ENCODE measurements around the gene BSN. TPM values are rescaled to one million over a fixed set of nuclear protein-coding genes. Genes with fewer than 3 reads are reported as not detected.

The BSN gene
- total and polyA plus RNA-seq, 2 donors = 0.39 to 0.48 TPM

GRCh38 chr3:49705390-49705960 lies 151.2 kb downstream of the BSN start:
- Histone ChIP-seq H3K36me3 (ENCODE audit: insufficient read depth) (no peaks in the 10 kb centered on the region), H3K4me1 (ENCODE audit: insufficient read depth) (no peaks in the 10 kb centered on the region), H3K27ac (ENCODE audit: low read depth) (no peak overlapping the region), H3K4me3 (ENCODE audit: low read depth, low read length) (no peak overlapping the region)
- no peak for DNase-seq (ENCODE audit: extremely low spot score)
- WGBS = 95% methylated on average over 17 of the region's 17 CpGs

- Histone ChIP-seq H3K36me3 (ENCODE audit: insufficient read depth) (no peaks in the 10 kb centered on the region), H3K4me3 (ENCODE audit: low read depth, low read length) (no peak overlapping the region), H3K4me1 (ENCODE audit: insufficient read depth) (no peaks in the 10 kb centered on the region), H3K27ac (ENCODE audit: low read depth) (no peak overlapping the region)
- 88% methylated on average over 9 of the region's 9 CpGs for WGBS
- no peak for DNase-seq (ENCODE audit: extremely low spot score)
These were observed 152.3 kb downstream of the BSN start for GRCh38 chr3:49706456-49707112.

GRCh38 chr3:49707113-49707480 lies 152.8 kb downstream of the BSN start:
- WGBS = 81% methylated on average over 4 of the region's 4 CpGs

GRCh38 chr3:49709852-49710251 lies 155.6 kb downstream of the BSN start:
- DNase-seq (ENCODE audit: extremely low spot score) = no peak
- H3K36me3 ChIP-seq (ENCODE audit: insufficient read depth) = no peaks in the 10 kb centered on the region
- 90% methylated on average over 8 of the region's 8 CpGs for WGBS

More at GRCh38 chr3:49707113-49707480, 152.8 kb downstream of the BSN start:
- Histone ChIP-seq H3K27ac (ENCODE audit: low read depth) (no peak overlapping the region), H3K4me3 (ENCODE audit: low read depth, low read length) (no peak overlapping the region), H3K36me3 (ENCODE audit: insufficient read depth) (no peaks in the 10 kb centered on the region), H3K4me1 (ENCODE audit: insufficient read depth) (no peaks in the 10 kb centered on the region)
- DNase-seq (ENCODE audit: extremely low spot score) = no peak

GRCh38 chr3:49711489-49711888 lies 157.2 kb downstream of the BSN start:
- no peak for DNase-seq (ENCODE audit: extremely low spot score)
- Histone ChIP-seq H3K27ac (ENCODE audit: low read depth) (no peak overlapping the region), H3K36me3 (ENCODE audit: insufficient read depth) (no peaks in the 10 kb centered on the region), H3K4me3 (ENCODE audit: low read depth, low read length) (no peak overlapping the region), H3K4me1 (ENCODE audit: insufficient read depth) (no peaks in the 10 kb centered on the region)
- WGBS = 91% methylated on average over 5 of the region's 5 CpGs

More at GRCh38 chr3:49709852-49710251, 155.6 kb downstream of the BSN start:
- no peak overlapping the region for H3K27ac ChIP-seq (ENCODE audit: low read depth)
- no peak overlapping the region for H3K4me3 ChIP-seq (ENCODE audit: low read depth, low read length)
- no peaks in the 10 kb centered on the region for H3K4me1 ChIP-seq (ENCODE audit: insufficient read depth)

- Histone ChIP-seq H3K4me1 (ENCODE audit: insufficient read depth) (no peaks in the 10 kb centered on the region), H3K4me3 (ENCODE audit: low read depth, low read length) (no peak overlapping the region), H3K36me3 (ENCODE audit: insufficient read depth) (no peaks in the 10 kb centered on the region), H3K27ac (ENCODE audit: low read depth) (no peak overlapping the region)
- WGBS = 88% methylated on average over 11 of the region's 11 CpGs
- no peak for DNase-seq (ENCODE audit: extremely low spot score)
These were observed 157.9 kb downstream of the BSN start for GRCh38 chr3:49712166-49712565.

GRCh38 chr3:49712631-49713317 lies 158.5 kb downstream of the BSN start:
- WGBS = 66% methylated on average over 7 of the region's 7 CpGs
- DNase-seq (ENCODE audit: extremely low spot score) = no peak
- no peak overlapping the region for H3K27ac ChIP-seq (ENCODE audit: low read depth)
- no peaks in the 10 kb centered on the region for H3K4me1 ChIP-seq (ENCODE audit: insufficient read depth)
- H3K36me3 ChIP-seq (ENCODE audit: insufficient read depth) = no peaks in the 10 kb centered on the region
- H3K4me3 ChIP-seq (ENCODE audit: low read depth, low read length) = no peak overlapping the region

GRCh38 chr3:49713336-49714105 lies 159.2 kb downstream of the BSN start:
- no peak for DNase-seq (ENCODE audit: extremely low spot score)
- 93% methylated on average over 25 of the region's 25 CpGs for WGBS
- H3K36me3 ChIP-seq (ENCODE audit: insufficient read depth) = no peaks in the 10 kb centered on the region
- H3K4me3 ChIP-seq (ENCODE audit: low read depth, low read length) = no peak overlapping the region
- no peaks in the 10 kb centered on the region for H3K4me1 ChIP-seq (ENCODE audit: insufficient read depth)
- no peak overlapping the region for H3K27ac ChIP-seq (ENCODE audit: low read depth)

- Histone ChIP-seq H3K4me1 (ENCODE audit: insufficient read depth) (no peaks in the 10 kb centered on the region), H3K36me3 (ENCODE audit: insufficient read depth) (no peaks in the 10 kb centered on the region), H3K27ac (ENCODE audit: low read depth) (no peak overlapping the region), H3K4me3 (ENCODE audit: low read depth, low read length) (no peak overlapping the region)
- no peak for DNase-seq (ENCODE audit: extremely low spot score)
- WGBS = 90% methylated on average over 13 of the region's 13 CpGs
These were observed 160.7 kb downstream of the BSN start for GRCh38 chr3:49714728-49715550.

- WGBS = 91% methylated on average over 13 of the region's 13 CpGs
- Histone ChIP-seq H3K36me3 (ENCODE audit: insufficient read depth) (no peaks in the 10 kb centered on the region), H3K4me1 (ENCODE audit: insufficient read depth) (no peaks in the 10 kb centered on the region), H3K4me3 (ENCODE audit: low read depth, low read length) (no peak overlapping the region), H3K27ac (ENCODE audit: low read depth) (no peak overlapping the region)
- no peak for DNase-seq (ENCODE audit: extremely low spot score)
These were observed 161.4 kb downstream of the BSN start for GRCh38 chr3:49715611-49716121.

GRCh38 chr3:49716169-49716568 lies 161.9 kb downstream of the BSN start:
- WGBS = 91% methylated on average over 7 of the region's 7 CpGs
- H3K4me3 ChIP-seq (ENCODE audit: low read depth, low read length) = no peak overlapping the region
- H3K36me3 ChIP-seq (ENCODE audit: insufficient read depth) = no peaks in the 10 kb centered on the region
- no peaks in the 10 kb centered on the region for H3K4me1 ChIP-seq (ENCODE audit: insufficient read depth)
- no peak for DNase-seq (ENCODE audit: extremely low spot score)
- no peak overlapping the region for H3K27ac ChIP-seq (ENCODE audit: low read depth)

GRCh38 chr3:49716691-49717210 lies 162.5 kb downstream of the BSN start:
- Histone ChIP-seq H3K27ac (ENCODE audit: low read depth) (no peak overlapping the region), H3K36me3 (ENCODE audit: insufficient read depth) (no peaks in the 10 kb centered on the region), H3K4me3 (ENCODE audit: low read depth, low read length) (no peak overlapping the region), H3K4me1 (ENCODE audit: insufficient read depth) (no peaks in the 10 kb centered on the region)
- no peak for DNase-seq (ENCODE audit: extremely low spot score)
- 88% methylated on average over 16 of the region's 16 CpGs for WGBS

Measured in urinary bladder (tissue), 4 donors.